GM12872 (cell line): ENCODE results near the gene FUT8.

Source experiments
- CTCF ChIP-seq: IDR thresholded peaks from 3 replicates; pipeline ENCODE4 v1.5.1; 2011; ENCODE audit warnings: low read depth, mild to moderate bottlenecking, low read length, moderate library complexity; ENCODE audit not compliant: insufficient read depth

The FUT8 gene

DNA sequence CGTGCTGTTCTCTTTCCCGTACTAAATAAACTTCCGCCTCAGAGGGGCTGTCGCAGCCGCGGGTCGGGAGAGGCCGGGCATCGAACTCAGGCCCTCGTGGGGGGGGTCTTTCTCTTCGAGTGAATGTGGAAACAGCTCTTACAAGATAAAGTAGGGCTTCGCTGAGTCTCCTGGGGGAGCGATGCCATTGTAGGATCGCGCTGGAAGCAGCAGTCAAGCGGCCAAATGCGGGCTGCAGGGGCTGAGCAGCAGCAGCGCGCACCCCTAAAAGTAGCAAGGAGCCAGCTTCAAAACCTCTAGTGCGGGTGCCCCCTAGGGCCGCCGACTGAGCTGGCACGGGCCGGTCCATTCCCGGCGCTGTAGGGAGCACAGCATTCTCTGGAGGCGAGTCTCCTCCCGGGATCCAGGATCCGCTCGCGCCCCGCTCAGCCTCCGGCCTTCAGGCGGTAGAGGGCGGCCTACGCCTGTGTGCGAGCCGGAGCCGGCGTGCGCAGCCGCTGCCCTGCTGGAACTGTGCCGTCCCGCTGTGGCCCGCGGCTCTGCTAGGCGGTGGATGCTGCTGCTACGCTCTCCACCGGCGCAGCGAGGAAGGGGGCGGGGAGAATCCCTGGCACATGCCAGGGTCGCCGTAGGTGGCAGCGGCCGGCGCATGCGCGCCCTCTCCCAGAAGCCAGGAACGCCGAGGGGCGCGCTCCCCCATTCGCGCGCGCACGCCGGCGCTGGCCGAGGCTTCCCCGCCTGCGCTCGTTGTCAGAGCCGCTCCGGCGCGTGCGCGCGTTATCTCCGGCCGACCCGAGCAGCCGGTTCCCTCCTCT, at the start of gene FUT8:
TSS of gene FUT8 (plus strand) at position 699 of the 815 bp plus-strand sequence. CDS start 148,834 bp downstream, outside the sequence.
- peak; percentile 74 for TF ChIP-seq CTCF

GRCh38 chr14:65366802-65367565, 45.5 kb upstream of the FUT8 start:
- no peak for TF ChIP-seq CTCF

GRCh38 chr14:65369560-65369959, 43.0 kb upstream of the FUT8 start:
- TF ChIP-seq CTCF = no peak

DNA sequence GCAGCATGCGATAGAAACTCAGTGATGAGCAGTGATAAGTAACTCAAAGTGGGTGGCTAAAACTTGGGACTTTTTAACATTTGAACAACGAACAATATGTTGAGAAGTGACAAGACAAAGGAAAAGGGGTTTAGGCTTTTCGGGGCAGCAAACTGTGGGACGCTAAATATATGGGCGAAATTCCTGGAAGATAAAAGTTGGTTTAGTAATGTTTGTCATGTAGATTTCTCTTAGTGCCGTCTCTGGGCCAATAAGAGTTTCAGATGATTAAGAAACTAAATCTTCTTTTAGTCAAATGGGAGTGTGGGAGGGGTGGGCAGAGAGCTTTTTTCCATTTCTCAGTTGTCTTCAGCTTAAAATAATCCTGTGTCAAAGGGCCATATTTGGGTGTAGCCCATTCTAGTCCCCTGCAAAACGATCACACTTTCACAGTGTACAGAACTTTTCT, 41.7 kb upstream of the FUT8 start:
- TF ChIP-seq CTCF = no peak

- no peak for TF ChIP-seq CTCF
These were observed 40.7 kb upstream of the FUT8 start for GRCh38 chr14:65371784-65372183.

GRCh38 chr14:65373016-65373670, 39.4 kb upstream of the FUT8 start:
- no peak for TF ChIP-seq CTCF

GRCh38 chr14:65373671-65374039, 38.9 kb upstream of the FUT8 start:
- TF ChIP-seq CTCF = no peak
